SK-N-SH (cell line): Measurements from ENCODE around the gene CEP112. TPM values are rescaled to one million over a fixed set of nuclear protein-coding genes. Genes with fewer than 3 reads are reported as not detected.

Experiments used
- CTCF ChIA-PET: fragments of 300-600, 350-600 bp; formaldehyde crosslinking; extraction: SDS; loops from one replicate; lab custom pipeline; 2021; lab: Yijun Ruan, JAX
- POLR2A ChIA-PET: fragments of 350-600 bp; sonication (Branson Sonifier 250); formaldehyde crosslinking; extraction: SDS; loops from one replicate; lab custom pipeline; 2020; ENCODE audit warnings: antibody characterized with exemption, inconsistent platforms; lab: Yijun Ruan, JAX
- DNase-seq: peaks from one replicate; pipeline ENCODE4 v3.0.0; 2012
- H2AFZ ChIP-seq: fragments of 200-600 bp; sonication (generic); 2 replicates; pipeline ENCODE4 v1.8.1; 2016; ENCODE audit warnings: antibody characterized with exemption, mild to moderate bottlenecking, low read depth
- H3F3A ChIP-seq: fragments of 200-600 bp; sonication (generic); replicated peaks from 2 replicates; pipeline ENCODE3; 2016; ENCODE audit warnings: antibody characterized with exemption, mild to moderate bottlenecking; ENCODE audit not compliant: insufficient read depth
- H3K27ac ChIP-seq, 2 experiments: fragments of 200-500 bp in 1 of 2; fragments of 200-600 bp in 1 of 2; sonication (Bioruptor generic) in 1 of 2; sonication (generic), shearing (Covaris generic) in 1 of 2; 2 replicates each; pipeline versions ENCODE4 v1.5.1 to v1.6.1; 2014 to 2016; ENCODE audit warnings: low read depth in 2 of 2, inconsistent platforms in 1 of 2, low read length in 1 of 2, mild to moderate bottlenecking in 1 of 2, mixed read lengths in 1 of 2
- H3K27me3 ChIP-seq: fragments of 200-600 bp; sonication (generic), shearing (Covaris generic); 2 replicates; pipeline ENCODE4 v1.6.1; 2016; ENCODE audit warnings: mixed run types; ENCODE audit not compliant: insufficient read depth
- H3K36me3 ChIP-seq, 2 experiments: fragments of 200-500 bp in 1 of 2; fragments of 200-600 bp in 1 of 2; sonication (Bioruptor generic) in 1 of 2; sonication (generic) in 1 of 2; replicated peaks in 1 of 2; 2 replicates each; pipeline versions ENCODE3 to v1.5.1; 2014 to 2016; ENCODE audit warnings: low read length in 1 of 2, mild to moderate bottlenecking in 1 of 2; ENCODE audit not compliant: insufficient read depth in 2 of 2, control insufficient read depth in 1 of 2
- H3K4me1 ChIP-seq, 2 experiments: fragments of 200-500 bp in 1 of 2; fragments of 200-600 bp in 1 of 2; sonication (Bioruptor generic) in 1 of 2; sonication (generic), shearing (Covaris generic) in 1 of 2; 2 replicates each; pipeline versions ENCODE4 v1.5.1 to v1.6.1; 2014 to 2016; ENCODE audit warnings: low read depth in 1 of 2, low read length in 1 of 2, mixed run types in 1 of 2; ENCODE audit not compliant: insufficient read depth in 2 of 2, control insufficient read depth in 1 of 2
- H3K4me2 ChIP-seq: fragments of 200-600 bp; sonication (generic), shearing (Covaris generic); 2 replicates; pipeline ENCODE4 v1.6.1; 2017; ENCODE audit warnings: mixed run types
- H3K4me3 ChIP-seq, 2 experiments: fragments of 200-500 bp in 1 of 2; fragments of 200-600 bp in 1 of 2; sonication (Bioruptor generic) in 1 of 2; sonication (generic), shearing (Covaris generic) in 1 of 2; 2 replicates each; pipeline versions ENCODE4 v1.5.1 to v1.8.1; 2014 to 2016; ENCODE audit warnings: low read depth in 2 of 2, inconsistent platforms in 1 of 2, low read length in 1 of 2, mild to moderate bottlenecking in 1 of 2, mixed read lengths in 1 of 2, moderate library complexity in 1 of 2
- H3K79me2 ChIP-seq: fragments of 200-600 bp; sonication (generic); 2 replicates; pipeline ENCODE4 v1.8.1; 2017; ENCODE audit warnings: mild to moderate bottlenecking; ENCODE audit not compliant: insufficient read depth
- H3K9ac ChIP-seq: fragments of 200-600 bp; sonication (generic); 2 replicates; pipeline ENCODE4 v1.6.1; 2017; ENCODE audit warnings: mixed run types
- H3K9me2 ChIP-seq: fragments of 200-600 bp; sonication (generic); 2 replicates; pipeline ENCODE4 v1.6.1; 2017; ENCODE audit warnings: mixed run types
- H3K9me3 ChIP-seq: fragments of 200-600 bp; sonication (generic); 2 replicates; pipeline ENCODE4 v1.6.1; 2017; ENCODE audit warnings: mixed run types, mild to moderate bottlenecking, moderate library complexity
- H4K20me1 ChIP-seq: fragments of 200-600 bp; sonication (generic); 2 replicates; pipeline ENCODE4 v1.6.1; 2017; ENCODE audit warnings: mild to moderate bottlenecking, mixed run types; ENCODE audit not compliant: insufficient read depth
- CTCF ChIP-seq: fragments of 200-600 bp; sonication (generic); IDR thresholded peaks from 2 replicates; pipeline ENCODE4 v1.6.1; 2017; ENCODE audit warnings: antibody characterized with exemption, mild to moderate bottlenecking, moderate library complexity
- ELF1 ChIP-seq: IDR thresholded peaks from 2 replicates; pipeline ENCODE4 v1.4.0; 2012
- FOSL2 ChIP-seq: IDR thresholded peaks from 2 replicates; pipeline ENCODE4 v1.4.0; 2012; ENCODE audit warnings: low read depth, mild to moderate bottlenecking, moderate library complexity, borderline replicate concordance
- FOXJ3 ChIP-seq: sonication (generic); formaldehyde crosslinking; IDR thresholded peaks from 2 replicates; pipeline ENCODE4 v1.5.1; 2020; ENCODE audit warnings: mild to moderate bottlenecking, missing genetic modification reagents
- FOXM1 ChIP-seq: IDR thresholded peaks from 2 replicates; pipeline ENCODE4 v1.4.0; 2012; ENCODE audit warnings: low read depth, mild to moderate bottlenecking
- GABPA ChIP-seq: IDR thresholded peaks from 2 replicates; pipeline ENCODE4 v1.4.0; 2012; ENCODE audit warnings: low read depth, mild to moderate bottlenecking
- GATA2 ChIP-seq: sonication (generic); formaldehyde crosslinking; IDR thresholded peaks from 2 replicates; pipeline ENCODE4 v1.5.0; 2020; ENCODE audit warnings: mild to moderate bottlenecking, missing genetic modification reagents
- JUND ChIP-seq: IDR thresholded peaks from 2 replicates; pipeline ENCODE4 v1.4.0; 2012
- MAX ChIP-seq: IDR thresholded peaks from 2 replicates; pipeline ENCODE4 v1.4.0; 2012; ENCODE audit warnings: low read depth
- MEF2A ChIP-seq: IDR thresholded peaks from 2 replicates; pipeline ENCODE4 v1.4.0; 2012; ENCODE audit warnings: low read depth, borderline replicate concordance
- MXI1 ChIP-seq: IDR thresholded peaks from 2 replicates; pipeline ENCODE4 v1.6.1; 2012; ENCODE audit warnings: mild to moderate bottlenecking, low read depth, low read length, improper control_type of control experiment
- NFIC ChIP-seq: IDR thresholded peaks from 2 replicates; pipeline ENCODE4 v1.4.0; 2012; ENCODE audit warnings: borderline replicate concordance
- NRF1 ChIP-seq: IDR thresholded peaks from 2 replicates; pipeline ENCODE4 v1.6.1; 2012; ENCODE audit warnings: low read depth, mild to moderate bottlenecking, low read length
- RAD21 ChIP-seq: IDR thresholded peaks from 2 replicates; pipeline ENCODE4 v1.6.1; 2012; ENCODE audit warnings: mild to moderate bottlenecking, low read length
- RXRA ChIP-seq: IDR thresholded peaks from 2 replicates; pipeline ENCODE4 v1.4.0; 2012; ENCODE audit warnings: low read depth, mild to moderate bottlenecking, borderline replicate concordance
- SIN3A ChIP-seq: IDR thresholded peaks from 2 replicates; pipeline ENCODE4 v1.6.1; 2012; ENCODE audit warnings: low read depth, mild to moderate bottlenecking, low read length, moderate library complexity, borderline replicate concordance
- TCF12 ChIP-seq: IDR thresholded peaks from 2 replicates; pipeline ENCODE4 v1.4.0; 2012
- TEAD4 ChIP-seq: IDR thresholded peaks from 2 replicates; pipeline ENCODE4 v1.4.0; 2012; ENCODE audit warnings: mild to moderate bottlenecking, borderline replicate concordance; ENCODE audit not compliant: insufficient read depth
- USF1 ChIP-seq: IDR thresholded peaks from 2 replicates; pipeline ENCODE4 v1.4.0; 2012; ENCODE audit warnings: low read depth, borderline replicate concordance
- YY1 ChIP-seq: IDR thresholded peaks from 2 replicates; pipeline ENCODE4 v1.4.0; 2012; ENCODE audit warnings: low read depth, mild to moderate bottlenecking
- ZBTB33 ChIP-seq: IDR thresholded peaks from 2 replicates; pipeline ENCODE4 v1.4.0; 2012; ENCODE audit warnings: low read depth, borderline replicate concordance
- WGBS: methylation state at CpG from one replicate; pipeline ENCODE4 v1.1.6; 2017; ENCODE audit warnings: low lambda C conversion rate; 5-methylcytosine and 5-hydroxymethylcytosine counted together
- polyA plus RNA-seq, 3 experiments: library from polyadenylated mRNA; depleted of rRNA; stranded (reverse); fragments of >200 nt; gene quantifications; 2 replicates each; pipeline ENCODE4 v1.2.3, GENCODE V29; 2012

Gene CEP112
- polyA plus RNA-seq, 1 of the 3 experiments (the other 2 are of a cell fraction): 7.9 TPM

GRCh38 chr17:65668211-65668610 is 523.7 kb downstream of the CEP112 start:
- POLR2A ChIA-PET: no interaction called here
- no peaks in the 10 kb centered on the region for H3K36me3 ChIP-seq

GRCh38 chr17:65667656-65668055 is 524.3 kb downstream of the CEP112 start:
- Histone ChIP-seq H3K36me3 (no peaks in the 10 kb centered on the region), H3K9me3 (no peaks in the 10 kb centered on the region), H3F3A (no peaks in the 10 kb centered on the region), H3K9me2 (no peaks in the 10 kb centered on the region), H3K27ac (no peak overlapping the region), H3K4me2 (no peak overlapping the region), H3K4me3 (no peak overlapping the region), H3K79me2 (no peaks in the 10 kb centered on the region), H3K27me3 (no peaks in the 10 kb centered on the region)
- 97% methylated on average over 8 of the region's 8 CpGs for WGBS
- no peak for TF ChIP-seq SIN3A
- TF ChIP-seq FOSL2: no peak
- TF ChIP-seq RXRA: no peak
- no peak for TF ChIP-seq ZBTB33
- no peak for TF ChIP-seq USF1
- TF ChIP-seq FOXJ3: no peak
- TF ChIP-seq MEF2A: no peak
- TF ChIP-seq TEAD4: no peak
- TF ChIP-seq GABPA: no peak
- no peak for TF ChIP-seq FOXM1
- no peak for TF ChIP-seq NFIC
- no peak for TF ChIP-seq JUND
- no peak for TF ChIP-seq RAD21
- no peak for TF ChIP-seq ELF1
- TF ChIP-seq YY1: no peak
- TF ChIP-seq, all 33 proteins: peak for 0
- ChIA-PET CTCF (no interaction called here), POLR2A (no interaction called here)
- no peak overlapping the region for H3K9ac ChIP-seq
- H2AFZ ChIP-seq: no peak overlapping the region
- no peaks in the 10 kb centered on the region for H3K4me1 ChIP-seq
- no peak for DNase-seq
- no peaks in the 10 kb centered on the region for H4K20me1 ChIP-seq

More at GRCh38 chr17:65668211-65668610, 523.7 kb downstream of the CEP112 start:
- Histone ChIP-seq H3K9me3 (no peaks in the 10 kb centered on the region), H3K27ac (no peak overlapping the region), H3K9ac (no peak overlapping the region), H3K9me2 (no peaks in the 10 kb centered on the region), H3K4me1 (no peaks in the 10 kb centered on the region), H3K4me2 (no peak overlapping the region), H3K79me2 (no peaks in the 10 kb centered on the region), H3K27me3 (no peaks in the 10 kb centered on the region), H3K4me3 (no peak overlapping the region), H3F3A (no peaks in the 10 kb centered on the region)
- no peak for DNase-seq
- CTCF ChIA-PET: no interaction called here
- 90% methylated on average over 5 of the region's 5 CpGs for WGBS
- TF ChIP-seq FOXM1 (no peak), RAD21 (no peak), GABPA (no peak), MAX (no peak), TEAD4 (no peak), TCF12 (no peak), CTCF (no peak), GATA2 (CRISPR knock-in tag) (no peak), MXI1 (no peak), JUND (no peak), NRF1 (no peak)
- TF ChIP-seq, all 33 proteins: peak for 0
- H2AFZ ChIP-seq: no peak overlapping the region
- no peaks in the 10 kb centered on the region for H4K20me1 ChIP-seq
